HG02678 (cell line): Measurements from ENCODE around the gene CPO.

Experiments
- ATAC-seq: cut with Tn5 transposase; IDR thresholded peaks from one replicate; pipeline ENCODE4 v1.9.1; 2021; ENCODE audit warnings: mild to moderate bottlenecking, moderate library complexity; ENCODE audit not compliant: unreplicated experiment

The CPO gene

DNA sequence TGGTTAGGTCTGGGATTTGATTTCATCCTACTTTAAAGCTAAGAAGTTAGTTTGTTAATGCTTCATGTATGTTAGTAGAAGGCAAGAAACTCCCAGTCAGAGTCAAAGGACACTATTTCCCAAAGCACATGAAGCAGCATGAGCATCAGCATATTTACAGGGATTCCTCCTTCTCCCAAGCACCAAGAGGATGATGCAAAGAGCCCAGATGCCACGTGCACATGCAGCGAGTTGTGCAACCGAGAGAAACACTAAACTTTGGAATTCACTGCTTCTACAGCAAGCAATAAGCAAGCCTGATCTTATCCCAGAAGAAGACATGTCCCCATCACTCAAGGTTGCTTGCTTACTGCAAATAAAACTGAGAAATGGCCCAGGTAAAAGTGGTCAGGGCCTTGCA, 32.5 kb downstream of the CPO start:
- ATAC-seq, result no peak

- ATAC-seq, result no peak
These were observed 35.2 kb downstream of the CPO start for GRCh38 chr2:206974551-206974950.

- no peak for ATAC-seq
These were observed 39.4 kb downstream of the CPO start for GRCh38 chr2:206978746-206979145.

GRCh38 chr2:206979365-206979764, 40.0 kb downstream of the CPO start:
- ATAC-seq, result no peak

GRCh38 chr2:206979922-206980321, 40.6 kb downstream of the CPO start:
- no peak for ATAC-seq

- no peak for ATAC-seq
These were observed 41.1 kb downstream of the CPO start for GRCh38 chr2:206980413-206980812.

- ATAC-seq, result no peak
These were observed 41.9 kb downstream of the CPO start for GRCh38 chr2:206981086-206981674.

- no peak for ATAC-seq
These were observed 42.5 kb downstream of the CPO start for GRCh38 chr2:206981739-206982340.

GRCh38 chr2:206982360-206982955, 43.1 kb downstream of the CPO start:
- ATAC-seq, result no peak

GRCh38 chr2:206983161-206983859, 44.0 kb downstream of the CPO start:
- ATAC-seq, result no peak

GRCh38 chr2:206984206-206984605, 44.9 kb downstream of the CPO start:
- no peak for ATAC-seq

DNA sequence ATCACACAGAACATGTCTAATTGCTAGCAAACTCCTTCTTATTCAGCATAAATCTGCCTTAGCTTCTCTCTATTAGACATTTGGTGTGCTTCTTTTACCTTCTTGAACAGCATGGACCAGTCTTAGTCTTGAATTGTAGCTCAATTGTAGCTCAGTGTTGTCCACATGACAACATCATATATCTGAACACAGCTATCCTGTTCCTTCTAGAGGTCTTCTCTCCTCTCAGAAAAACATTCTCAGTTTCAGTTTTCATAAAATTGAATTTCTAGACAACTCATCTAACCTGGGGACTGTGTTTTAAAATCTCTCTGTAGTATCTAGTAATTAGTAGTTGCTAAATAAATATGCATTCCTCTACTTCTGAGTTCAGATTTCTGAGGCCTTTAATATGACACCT, 47.6 kb downstream of the CPO start:
- no peak for ATAC-seq

DNA sequence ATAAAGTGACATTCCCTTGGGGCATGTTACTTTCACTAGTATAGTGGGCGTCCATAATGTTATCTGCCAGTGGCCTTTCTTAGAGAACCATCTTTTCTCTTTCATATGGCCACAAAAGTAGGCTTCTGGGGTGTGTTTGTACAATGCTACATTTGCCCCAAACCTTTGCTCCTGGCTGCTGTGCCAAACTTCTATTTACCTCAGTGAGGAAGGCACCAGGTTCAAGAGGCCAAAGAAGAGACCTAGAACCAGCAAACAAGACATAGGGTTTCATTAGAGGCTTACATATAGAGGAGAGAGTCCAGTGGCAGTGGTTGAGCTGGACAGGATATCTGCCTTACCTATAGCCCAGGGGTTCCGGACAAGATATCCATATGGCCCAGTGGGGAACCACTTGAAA, 48.5 kb downstream of the CPO start:
- ATAC-seq, result no peak

GRCh38 chr2:206988884-206989283, 49.6 kb downstream of the CPO start:
- no peak for ATAC-seq

DNA sequence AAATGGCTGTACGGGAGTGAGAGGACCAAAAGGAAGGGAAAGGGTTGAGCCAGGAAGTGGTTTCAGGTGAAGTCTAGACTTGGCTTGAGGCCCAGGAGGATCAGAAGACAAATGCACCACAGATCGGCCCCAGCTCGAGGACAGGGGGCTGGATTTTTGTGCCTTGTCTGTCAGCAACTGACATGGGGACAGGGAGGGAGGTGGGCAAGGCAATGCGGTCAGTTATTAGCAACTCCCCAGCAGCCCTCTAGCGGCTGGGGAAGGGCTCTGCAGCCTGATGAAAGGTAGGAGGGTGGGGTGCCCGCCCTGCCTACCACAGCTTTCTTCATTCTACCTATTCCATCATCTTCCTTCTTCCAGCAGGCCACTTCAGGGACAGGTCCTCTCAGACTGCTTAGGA, 50.0 kb downstream of the CPO start:
- ATAC-seq, result peak; percentile 85

DNA sequence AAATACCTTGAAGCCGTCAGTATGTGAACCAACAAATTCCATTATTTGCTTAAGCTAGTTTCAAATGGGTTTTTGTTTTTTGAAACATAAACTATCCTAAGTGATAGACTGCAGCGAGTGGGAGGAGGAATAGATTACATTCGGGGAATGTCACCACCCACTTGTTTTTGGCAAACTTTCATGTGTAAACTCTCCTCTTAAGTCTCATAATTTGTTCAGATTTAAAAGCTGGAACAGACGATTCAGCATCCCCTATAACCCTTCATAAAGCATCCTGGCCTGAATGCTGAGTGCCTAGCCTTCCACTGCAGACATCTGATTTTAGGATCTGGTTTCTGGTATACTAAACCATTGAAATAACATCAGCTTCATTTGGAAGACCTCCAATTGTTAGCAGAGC, 51.0 kb downstream of the CPO start:
- no peak for ATAC-seq

DNA sequence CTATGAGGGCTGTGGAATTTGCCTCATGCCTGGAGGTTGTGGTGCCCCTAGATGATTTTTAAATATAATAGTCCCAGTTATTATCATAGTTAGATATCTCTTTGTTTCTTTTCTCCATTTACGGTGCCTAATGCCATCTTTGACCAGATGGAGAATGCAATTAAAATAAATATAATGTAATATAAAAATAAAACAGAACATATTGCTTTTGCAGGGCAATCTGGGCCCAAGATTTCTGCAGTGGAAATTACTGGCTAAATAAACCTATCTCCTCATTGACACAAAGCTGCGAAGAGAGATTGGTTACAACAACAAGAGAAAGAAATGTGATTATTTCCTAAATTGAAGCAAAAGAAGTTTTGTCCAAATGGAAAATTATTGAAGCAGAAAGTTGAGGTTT, 51.8 kb downstream of the CPO start:
- ATAC-seq, result no peak

GRCh38 chr2:206993396-206993911, 54.1 kb downstream of the CPO start:
- ATAC-seq, result no peak

- no peak for ATAC-seq
These were observed 54.6 kb downstream of the CPO start for GRCh38 chr2:206993964-206994363.

- no peak for ATAC-seq
These were observed 57.3 kb downstream of the CPO start for GRCh38 chr2:206996556-206997065.

GRCh38 chr2:207008105-207008990, 69.0 kb downstream of the CPO start:
- ATAC-seq, result no peak
